H1 (cell line): ENCODE measurements around the gene MASP1. TPM values are rescaled to one million over a fixed set of nuclear protein-coding genes. Genes with fewer than 3 reads are reported as not detected.
A peak's percentile ranks its signal among the peaks of the same experiment; 100 is the strongest.

Experiments
- CTCF ChIA-PET: fragments of 300-600 bp; sonication (Branson Sonifier 250); formaldehyde crosslinking; loops from one replicate; lab custom pipeline; 2021; ENCODE audit not compliant: partially characterized antibody; lab: Charles Lee
- POLR2A ChIA-PET: fragments of 300-600 bp; sonication (Branson Sonifier 250); formaldehyde crosslinking; loops from one replicate; lab custom pipeline; 2021; ENCODE audit warnings: inconsistent platforms; ENCODE audit not compliant: partially characterized antibody; lab: Charles Lee
- DNase-seq, 2 experiments: peaks; one replicate each; pipeline versions ENCODE4 v3.0.0 to v3.0.0-alpha.2; 2010 to 2022; ENCODE audit warnings: low spot score in 2 of 2, low read depth in 1 of 2, mixed read lengths in 1 of 2
- FAIRE-seq: peaks from 2 replicates; lab custom pipeline; 2011; peaks lifted over from hg19 to GRCh38; lab: Jason Lieb, UNC
- H2AFZ ChIP-seq: 2 replicates; pipeline ENCODE4 v1.8.1; 2012; ENCODE audit warnings: low read length, inconsistent platforms
- H2AK5ac ChIP-seq: 2 replicates; pipeline ENCODE4 v1.6.1; 2013; ENCODE audit warnings: low read depth, low read length
- H2BK120ac ChIP-seq: replicated peaks from 2 replicates; pipeline ENCODE3; 2013; ENCODE audit warnings: low read depth, low read length, inconsistent platforms
- H2BK12ac ChIP-seq: 2 replicates; pipeline ENCODE4 v1.6.1; 2013; ENCODE audit warnings: low read depth, low read length
- H2BK15ac ChIP-seq: 2 replicates; pipeline ENCODE4 v1.6.1; 2013; ENCODE audit warnings: low read length
- H2BK20ac ChIP-seq: 2 replicates; pipeline ENCODE4 v1.6.1; 2013; ENCODE audit warnings: low read length
- H2BK5ac ChIP-seq: 2 replicates; pipeline ENCODE4 v1.6.1; 2013; ENCODE audit warnings: low read depth, low read length
- H3K14ac ChIP-seq: 2 replicates; pipeline ENCODE4 v1.6.1; 2013; ENCODE audit warnings: inconsistent platforms; ENCODE audit not compliant: insufficient read length
- H3K18ac ChIP-seq: 2 replicates; pipeline ENCODE4 v1.6.1; 2013; ENCODE audit warnings: low read length; ENCODE audit errors: extremely low read depth
- H3K23ac ChIP-seq: 2 replicates; pipeline ENCODE4 v1.6.1; 2013; ENCODE audit warnings: inconsistent platforms; ENCODE audit not compliant: insufficient read length
- H3K23me2 ChIP-seq: 2 replicates; pipeline ENCODE4 v1.6.1; 2013; ENCODE audit warnings: low read depth, low read length
- H3K27ac ChIP-seq: 2 replicates; pipeline ENCODE4 v1.6.1; 2011; ENCODE audit warnings: low read depth, low read length, inconsistent platforms
- H3K27me3 ChIP-seq, 4 experiments: replicated peaks in 1 of 4; 1 replicate in 1 of 4; 2 replicates in 3 of 4; pipeline versions ENCODE4 v1.6.1 to v1.8.1; 2011 to 2013; ENCODE audit warnings: low read length in 3 of 4, mild to moderate bottlenecking in 3 of 4, inconsistent platforms in 2 of 4, mixed read lengths in 2 of 4, moderate library complexity in 1 of 4; ENCODE audit not compliant: control insufficient read depth in 3 of 4, insufficient read depth in 3 of 4; ENCODE audit errors: extremely low read depth in 1 of 4
- H3K36me3 ChIP-seq, 4 experiments: 2 replicates each; pipeline versions ENCODE4 v1.6.1 to v1.8.1; 2011 to 2013; ENCODE audit warnings: mild to moderate bottlenecking in 4 of 4, low read length in 3 of 4, moderate library complexity in 2 of 4, control low read depth in 1 of 4, inconsistent platforms in 1 of 4; ENCODE audit not compliant: insufficient read depth in 4 of 4, control insufficient read depth in 2 of 4
- H3K4ac ChIP-seq: replicated peaks from 2 replicates; pipeline ENCODE3; 2013; ENCODE audit warnings: low read length, low read depth, mixed read lengths, inconsistent platforms; ENCODE audit not compliant: insufficient read length
- H3K4me1 ChIP-seq, 4 experiments: replicated peaks in 1 of 4; 1 replicate in 1 of 4; 2 replicates in 3 of 4; pipeline versions ENCODE4 v1.6.1 to v1.8.1; 2011 to 2013; ENCODE audit warnings: low read length in 3 of 4, inconsistent platforms in 2 of 4, mixed read lengths in 1 of 4; ENCODE audit not compliant: insufficient read depth in 4 of 4, control insufficient read depth in 3 of 4
- H3K4me2 ChIP-seq, 2 experiments: 2 replicates each; pipeline versions ENCODE4 v1.6.1 to v1.8.1; 2011 to 2013; ENCODE audit warnings: low read depth in 2 of 2, low read length in 2 of 2, control low read depth in 1 of 2, inconsistent platforms in 1 of 2, mild to moderate bottlenecking in 1 of 2; ENCODE audit not compliant: insufficient read depth in 1 of 2
- H3K4me3 ChIP-seq, 4 experiments: fragments of 200-600, 300-600 bp in 1 of 4; sonication (generic), shearing (Covaris generic), sonication (Bioruptor Twin) in 1 of 4; 2 replicates each; pipeline versions ENCODE4 v1.5.1 to v1.8.1; 2011 to 2016; ENCODE audit warnings: low read length in 4 of 4, low read depth in 3 of 4, control low read depth in 2 of 4, inconsistent platforms in 2 of 4, mild to moderate bottlenecking in 2 of 4, mixed read lengths in 1 of 4, moderate library complexity in 1 of 4; ENCODE audit not compliant: insufficient read depth in 2 of 4; ENCODE audit errors: extremely low read depth in 1 of 4
- H3K56ac ChIP-seq: replicated peaks from 2 replicates; pipeline ENCODE3; 2013; ENCODE audit warnings: low read depth, mild to moderate bottlenecking, mixed read lengths, low read length, inconsistent platforms; ENCODE audit not compliant: insufficient read length
- H3K79me1 ChIP-seq: 2 replicates; pipeline ENCODE4 v1.6.1; 2013; ENCODE audit warnings: low read depth, low read length, control low read depth
- H3K79me2 ChIP-seq, 2 experiments: 2 replicates each; pipeline versions ENCODE4 v1.6.1 to v1.8.1; 2012 to 2013; ENCODE audit warnings: low read length in 2 of 2, mild to moderate bottlenecking in 2 of 2, inconsistent platforms in 1 of 2; ENCODE audit not compliant: insufficient read depth in 2 of 2, control insufficient read depth in 1 of 2
- H3K9ac ChIP-seq, 4 experiments: replicated peaks in 1 of 4; 1 replicate in 1 of 4; 2 replicates in 3 of 4; pipeline versions ENCODE4 v1.6.1 to v1.8.1; 2011 to 2013; ENCODE audit warnings: low read depth in 3 of 4, low read length in 3 of 4, control low read depth in 2 of 4, mild to moderate bottlenecking in 2 of 4, moderate library complexity in 2 of 4, inconsistent platforms in 1 of 4; ENCODE audit errors: extremely low read depth in 1 of 4
- H3K9me3 ChIP-seq, 2 experiments: 2 replicates each; pipeline versions ENCODE4 v1.6.1 to v1.8.1; 2012 to 2013; ENCODE audit warnings: mild to moderate bottlenecking in 2 of 2, moderate library complexity in 2 of 2, control low read depth in 1 of 2, inconsistent platforms in 1 of 2, low read depth in 1 of 2, low read length in 1 of 2, mixed read lengths in 1 of 2; ENCODE audit not compliant: insufficient read depth in 2 of 2
- H4K20me1 ChIP-seq, 2 experiments: replicated peaks in 1 of 2; 2 replicates each; pipeline versions ENCODE3 to v1.8.1; 2011 to 2013; ENCODE audit warnings: inconsistent platforms in 2 of 2, low read length in 2 of 2, mild to moderate bottlenecking in 1 of 2; ENCODE audit not compliant: insufficient read depth in 2 of 2, control insufficient read depth in 1 of 2
- H4K5ac ChIP-seq: 2 replicates; pipeline ENCODE4 v1.6.1; 2013; ENCODE audit warnings: low read length, low read depth, mixed read lengths, inconsistent platforms; ENCODE audit not compliant: insufficient read length
- H4K8ac ChIP-seq: 2 replicates; pipeline ENCODE4 v1.8.0; 2013; ENCODE audit warnings: mild to moderate bottlenecking, moderate library complexity, low read length, inconsistent platforms; ENCODE audit not compliant: insufficient read depth; ENCODE audit errors: extremely low read depth
- H4K91ac ChIP-seq: replicated peaks from 2 replicates; pipeline ENCODE3; 2013; ENCODE audit warnings: low read length, mixed read lengths, inconsistent platforms; ENCODE audit not compliant: insufficient read length
- CBX8 ChIP-seq: fragments of 300-800, 300-1000 bp; sonication (generic); IDR thresholded peaks from 2 replicates; pipeline ENCODE4 v1.7.1; 2016; ENCODE audit warnings: low read depth, low read length, borderline replicate concordance
- CHD2 ChIP-seq: IDR thresholded peaks from 2 replicates; pipeline ENCODE4 v1.6.1; 2012; ENCODE audit warnings: low read length, improper control_type of control experiment
- EP300 ChIP-seq, 2 experiments: IDR thresholded peaks; 1 replicate in 1 of 2; 2 replicates in 1 of 2; pipeline ENCODE4 v1.6.1; 2011 to 2012; ENCODE audit warnings: low read depth in 2 of 2, low read length in 2 of 2, mild to moderate bottlenecking in 2 of 2, borderline replicate concordance in 1 of 2, inconsistent platforms in 1 of 2, moderate library complexity in 1 of 2
- FOSL1 ChIP-seq: IDR thresholded peaks from 2 replicates; pipeline ENCODE4 v1.6.1; 2011; ENCODE audit warnings: mild to moderate bottlenecking, low read depth, low read length, moderate library complexity; ENCODE audit not compliant: insufficient read depth
- SRF ChIP-seq: IDR thresholded peaks from 2 replicates; pipeline ENCODE4 v1.6.1; 2011; ENCODE audit warnings: mild to moderate bottlenecking, low read depth, low read length, moderate library complexity
- WGBS, 2 experiments: shearing (Covaris generic) in 1 of 2; methylation state at CpG; one replicate each; pipeline versions ENCODE4 v1.1.6 to v1.1.7; 2013 to 2015; ENCODE audit warnings: low lambda C conversion rate in 2 of 2, mixed read lengths in 2 of 2, inconsistent platforms in 1 of 2, low coverage in 1 of 2, missing lambda C conversion rate in 1 of 2; ENCODE audit not compliant: insufficient replicate concordance in 2 of 2, insufficient coverage in 1 of 2, insufficient read length in 1 of 2; ENCODE audit errors: extremely low coverage in 1 of 2, missing lambda C conversion rate in 1 of 2; 5-methylcytosine and 5-hydroxymethylcytosine counted together
- polyA plus RNA-seq, 7 experiments: library from polyadenylated mRNA; depleted of rRNA in 3 of 7; stranded (reverse) in 5 of 7; unstranded in 2 of 7; fragments of >200 nt in 5 of 7; fragments of 200-250 nt in 2 of 7; gene quantifications; 1 replicate in 5 of 7; 2 replicates in 1 of 7; 4 replicates in 1 of 7; pipeline versions ENCODE4 v1.2.1 to v1.2.3, GENCODE V29; 2011 to 2013; ENCODE audit warnings: missing spikeins in 2 of 7, mixed read lengths in 2 of 7
- total RNA-seq: library from RNA; stranded (reverse); fragmentation: NEBNext Ultra II Directional; extraction: Animal tissue kit (Norgen Biotek cat#: 25700); gene quantifications from 2 replicates; pipeline ENCODE4 v1.2.1, GENCODE V29; 2021

The MASP1 gene
- total and polyA plus RNA-seq, 2 of the 8 experiments (the other 6 are each of a cell fraction or from before 2014, with no cell fraction given), result 2.7 to 3.5 TPM

- Histone ChIP-seq H2BK15ac (no peak overlapping the region), H2AK5ac (no peak overlapping the region), H3K14ac (no peak overlapping the region), H3K56ac (no peak overlapping the region), H3K4me2 (peak overlapping the region in 1 of 2 experiments; percentile 100; a peak in 1 of 4 replicates), H3K4ac (no peak overlapping the region), H3K36me3 (no peaks in the 10 kb centered on the region; a peak in 1 of 8 replicates), H3K9me3 (no peaks in the 10 kb centered on the region), H4K8ac (no peak overlapping the region), H3K9ac (no peak overlapping the region), H3K79me2 (no peaks in the 10 kb centered on the region), H4K91ac (no peak overlapping the region), H3K79me1 (no peaks in the 10 kb centered on the region), H3K18ac (no peak overlapping the region), H2BK20ac (no peak overlapping the region), H3K27me3 (peaks cover 0 to 3% (median 0%) of the 10 kb centered on the region in 4 experiments; a peak in 3 of 7 replicates), H3K23me2 (peaks cover 9% of the 10 kb centered on the region), H3K4me3 (peak overlapping the region in 1 of 4 experiments; percentile 60; a peak in 1 of 8 replicates), H2BK5ac (no peak overlapping the region), H4K20me1 (no peaks in the 10 kb centered on the region), H2BK120ac (no peak overlapping the region), H3K4me1 (peaks cover 3 to 16% (median 11%) of the 10 kb centered on the region in 4 experiments; a peak in 6 of 7 replicates), H3K27ac (no peak overlapping the region), H2AFZ (no peak overlapping the region), H3K23ac (no peak overlapping the region), H4K5ac (no peak overlapping the region), H2BK12ac (no peak overlapping the region)
- FAIRE-seq, result no peak
- DNase-seq, result no peak
- CTCF ChIA-PET, result interaction anchor here (0.8 to 1.2 kb wide), 4 partner anchors 25 to 140 kb away, joined by 3 to 4 read pairs (median 3); no protein-coding TSS in a partner anchor
- 80% methylated on average over 1 of the region's 1 CpG; no CpG with 5 or more reads in 1 of the 2 experiments for WGBS, 2 experiments
- TF ChIP-seq CHD2 (no peak), SRF (no peak), FOSL1 (no peak), EP300 (IDR thresholded peaks at IDR 0.05; ENCODE audit: borderline replicate concordance in 1 of 2, low read depth in 2 of 2, low read length in 2 of 2) (no peak), CBX8 (no peak)
- POLR2A ChIA-PET, result interaction anchor here (1.0 to 1.2 kb wide), 2 partner anchors 68 to 81 kb away, joined by 3 read pairs; no protein-coding TSS in a partner anchor
Measured at GRCh38 chr3:187290503-187290902, 1.0 kb downstream of the MASP1 start.
